Kidney epithelial cell (primary cell): ENCODE results near the gene FOXC2. TPM values are rescaled to one million over a fixed set of nuclear protein-coding genes. Genes with fewer than 3 reads are reported as not detected.

ENCODE experiments used
- DNase-seq: peaks from one replicate; pipeline ENCODE4 v3.0.0-alpha.2; 2010; ENCODE audit warnings: low read depth
- H3K27me3 ChIP-seq: 2 replicates; pipeline ENCODE4 v1.6.0; 2011; ENCODE audit warnings: low read length; ENCODE audit not compliant: control insufficient read depth, insufficient read depth
- H3K36me3 ChIP-seq: 2 replicates; pipeline ENCODE4 v1.5.1; 2011; ENCODE audit warnings: low read length; ENCODE audit not compliant: control insufficient read depth, insufficient read depth
- H3K4me3 ChIP-seq: 2 replicates; pipeline ENCODE4 v1.5.1; 2011; ENCODE audit warnings: low read depth, mild to moderate bottlenecking, control low read depth, low read length
- CTCF ChIP-seq: IDR thresholded peaks from 2 replicates; pipeline ENCODE4 v1.5.1; 2011; ENCODE audit warnings: mild to moderate bottlenecking, moderate library complexity, low read length, control low read depth, inconsistent platforms; ENCODE audit not compliant: insufficient read depth, poor library complexity, severe bottlenecking
- total RNA-seq: library from RNA; depleted of rRNA; stranded (reverse); fragments of >200 nt; gene quantifications from 2 replicates; pipeline ENCODE4 v1.2.3, GENCODE V29; 2015

The FOXC2 gene
- total RNA-seq, 1 donor from 2014 or later = 12.2 TPM

- no peaks in the 10 kb centered on the region for H3K36me3 ChIP-seq
- H3K27me3 ChIP-seq = no peaks in the 10 kb centered on the region
- no peak for DNase-seq
- H3K4me3 ChIP-seq = no peak overlapping the region
- TF ChIP-seq CTCF = no peak
These were observed 35.9 kb downstream of the FOXC2 start for GRCh38 chr16:86602521-86602920.

GRCh38 chr16:86604436-86605193 is 38.0 kb downstream of the FOXC2 start:
- no peaks in the 10 kb centered on the region for H3K36me3 ChIP-seq
- H3K4me3 ChIP-seq = no peak overlapping the region
- TF ChIP-seq CTCF = no peak
- H3K27me3 ChIP-seq = no peaks in the 10 kb centered on the region
- no peak for DNase-seq

- no peak for TF ChIP-seq CTCF
- H3K27me3 ChIP-seq = no peaks in the 10 kb centered on the region
These were observed 39.3 kb downstream of the FOXC2 start for GRCh38 chr16:86605950-86606349.

GRCh38 chr16:86608301-86608747 is 41.7 kb downstream of the FOXC2 start:
- TF ChIP-seq CTCF = no peak
- DNase-seq = no peak
- H3K36me3 ChIP-seq = no peaks in the 10 kb centered on the region
- no peak overlapping the region for H3K4me3 ChIP-seq
- H3K27me3 ChIP-seq = no peaks in the 10 kb centered on the region

More at GRCh38 chr16:86605950-86606349, 39.3 kb downstream of the FOXC2 start:
- H3K36me3 ChIP-seq = no peaks in the 10 kb centered on the region
- no peak for DNase-seq
- H3K4me3 ChIP-seq = no peak overlapping the region

- no peaks in the 10 kb centered on the region for H3K27me3 ChIP-seq
- no peak for TF ChIP-seq CTCF
- no peak overlapping the region for H3K4me3 ChIP-seq
- DNase-seq = peak; percentile 77
- no peaks in the 10 kb centered on the region for H3K36me3 ChIP-seq
These were observed 42.5 kb downstream of the FOXC2 start for GRCh38 chr16:86609115-86609514.

GRCh38 chr16:86609661-86610060 is 43.0 kb downstream of the FOXC2 start:
- DNase-seq = no peak
- no peaks in the 10 kb centered on the region for H3K27me3 ChIP-seq
- TF ChIP-seq CTCF = no peak
- H3K4me3 ChIP-seq = no peak overlapping the region
- no peaks in the 10 kb centered on the region for H3K36me3 ChIP-seq
